ENCODE results near the gene EML6. TPM values are rescaled to one million over a fixed set of nuclear protein-coding genes. Genes with fewer than 3 reads are reported as not detected.

Gene EML6
- 0.37 and 0.44 TPM in 2 replicates for total RNA-seq

GRCh38 chr2:54723131-54723995, at the start of gene EML6:
EML6 (plus strand) TSS chr2:54723662; CDS start chr2:54725062, 1,400 bp downstream.
- peak within 1 kb of the TSS; percentile 49 for H3K27ac Mint-ChIP-seq
- peak; percentile 99 for DNase-seq (ENCODE audit: low spot score)
- H3K27me3 Mint-ChIP-seq (ENCODE audit: insufficient read depth), result peaks cover 71% of the 10 kb centered on the region
- intact Hi-C loops (cut with micrococcal nuclease), result loop anchor here (1.0 to 10.0 kb wide), 21 partner anchors 19 to 969 kb away; partner anchors contain the start of genes ACYP2, ASB3, CCDC88A and CFAP36
- H3K9me3 Mint-ChIP-seq, result no peaks in the 10 kb centered on the region
- H3K4me3 Mint-ChIP-seq, result peak within 1 kb of the TSS; percentile 87
- H3K36me3 Mint-ChIP-seq (ENCODE audit: low read depth), result peaks cover 1% of the 10 kb centered on the region
- H3K4me1 Mint-ChIP-seq (ENCODE audit: low read depth), result peaks cover 14% of the 10 kb centered on the region

DNA sequence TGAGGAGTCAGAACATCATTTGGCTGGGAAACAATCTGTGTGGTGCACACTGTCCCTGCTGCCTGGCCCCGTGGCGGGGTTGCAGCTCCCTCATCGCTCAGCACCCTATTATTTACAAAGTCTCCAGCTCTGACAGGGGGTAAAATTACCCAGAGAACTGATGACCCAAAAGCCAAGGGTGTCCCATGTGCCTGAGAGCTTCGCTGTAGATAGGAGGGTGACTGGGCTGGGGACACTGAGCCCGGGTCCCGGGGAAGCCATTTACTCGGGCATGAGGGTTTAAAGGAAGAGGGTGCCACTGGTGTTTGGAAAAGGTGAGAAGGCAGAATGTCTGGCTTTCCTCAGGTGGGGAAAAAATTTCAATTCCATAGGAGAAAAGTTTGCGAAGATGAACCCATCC, 48.2 kb upstream of the EML6 start:
- H3K27ac Mint-ChIP-seq, result no peak overlapping the region
- no peak overlapping the region for H3K4me3 Mint-ChIP-seq
- H3K4me1 Mint-ChIP-seq (ENCODE audit: low read depth), result peaks cover 52% of the 10 kb centered on the region
- H3K27me3 Mint-ChIP-seq (ENCODE audit: insufficient read depth), result peaks cover 31% of the 10 kb centered on the region
- H3K36me3 Mint-ChIP-seq (ENCODE audit: low read depth), result peaks cover 10% of the 10 kb centered on the region
- DNase-seq (ENCODE audit: low spot score), result no peak
- H3K9me3 Mint-ChIP-seq, result no peaks in the 10 kb centered on the region
- intact Hi-C loops (cut with micrococcal nuclease), result no loop called here

DNA sequence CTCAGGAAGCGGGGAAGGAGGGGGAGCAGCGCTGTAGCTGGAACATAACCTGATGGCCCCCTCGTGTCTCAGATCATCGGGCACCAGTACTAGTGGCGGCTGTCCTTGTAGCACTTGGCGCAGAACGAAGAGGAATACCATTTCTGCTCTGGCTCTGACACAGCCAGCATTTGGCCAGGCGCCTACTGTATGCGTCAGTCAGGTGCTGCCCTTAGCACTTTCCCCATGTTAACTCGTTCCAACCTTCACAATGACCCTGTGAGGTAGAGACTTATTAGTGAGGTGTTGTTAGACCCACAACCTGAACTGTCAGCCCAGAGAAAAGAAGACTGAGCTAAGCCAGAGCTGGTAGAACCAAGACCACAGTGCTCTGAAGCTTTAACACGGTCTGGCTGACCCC, 47.7 kb upstream of the EML6 start:
- Mint-ChIP-seq H3K27me3 (ENCODE audit: insufficient read depth) (peaks cover 31% of the 10 kb centered on the region), H3K4me1 (ENCODE audit: low read depth) (peaks cover 53% of the 10 kb centered on the region), H3K4me3 (no peak overlapping the region), H3K9me3 (no peaks in the 10 kb centered on the region), H3K36me3 (ENCODE audit: low read depth) (peaks cover 5% of the 10 kb centered on the region), H3K27ac (no peak overlapping the region)
- no peak for DNase-seq (ENCODE audit: low spot score)
- intact Hi-C loops (cut with micrococcal nuclease), result no loop called here

DNA sequence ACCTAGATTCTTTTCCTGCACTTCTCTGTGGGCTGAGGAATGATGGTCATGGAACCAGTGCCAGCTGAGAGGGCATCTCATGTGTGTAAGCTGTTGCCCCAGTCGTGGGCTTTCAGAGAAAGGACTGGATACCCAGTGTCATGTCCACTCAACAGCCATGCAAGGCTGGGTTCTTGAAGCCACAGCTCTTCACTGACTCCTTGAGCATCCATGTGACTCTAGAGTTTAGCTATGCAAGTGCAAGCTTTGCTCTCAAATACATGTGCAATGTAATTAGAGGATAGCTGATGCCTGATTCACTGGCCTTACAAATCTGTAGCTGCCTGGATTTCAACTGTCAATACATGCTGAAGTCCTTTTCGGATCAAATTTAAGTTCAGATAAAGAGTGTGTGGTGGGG, 46.8 kb upstream of the EML6 start:
- no peak for DNase-seq (ENCODE audit: low spot score)
- no peak overlapping the region for H3K27ac Mint-ChIP-seq
- H3K4me3 Mint-ChIP-seq, result no peak overlapping the region
- H3K4me1 Mint-ChIP-seq (ENCODE audit: low read depth), result peaks cover 62% of the 10 kb centered on the region
- intact Hi-C loops (cut with micrococcal nuclease), result no loop called here
- H3K9me3 Mint-ChIP-seq, result no peaks in the 10 kb centered on the region
- H3K27me3 Mint-ChIP-seq (ENCODE audit: insufficient read depth), result peaks cover 31% of the 10 kb centered on the region
- no peaks in the 10 kb centered on the region for H3K36me3 Mint-ChIP-seq (ENCODE audit: low read depth)

- no peak for DNase-seq (ENCODE audit: low spot score)
- no peak overlapping the region for H3K4me3 Mint-ChIP-seq
- H3K9me3 Mint-ChIP-seq, result no peaks in the 10 kb centered on the region
- H3K4me1 Mint-ChIP-seq (ENCODE audit: low read depth), result peaks cover 55% of the 10 kb centered on the region
- intact Hi-C loops (cut with micrococcal nuclease), result no loop called here
- peaks cover 31% of the 10 kb centered on the region for H3K27me3 Mint-ChIP-seq (ENCODE audit: insufficient read depth)
- H3K36me3 Mint-ChIP-seq (ENCODE audit: low read depth), result no peaks in the 10 kb centered on the region
- no peak overlapping the region for H3K27ac Mint-ChIP-seq
These were observed 45.8 kb upstream of the EML6 start for GRCh38 chr2:54677476-54678265.

DNA sequence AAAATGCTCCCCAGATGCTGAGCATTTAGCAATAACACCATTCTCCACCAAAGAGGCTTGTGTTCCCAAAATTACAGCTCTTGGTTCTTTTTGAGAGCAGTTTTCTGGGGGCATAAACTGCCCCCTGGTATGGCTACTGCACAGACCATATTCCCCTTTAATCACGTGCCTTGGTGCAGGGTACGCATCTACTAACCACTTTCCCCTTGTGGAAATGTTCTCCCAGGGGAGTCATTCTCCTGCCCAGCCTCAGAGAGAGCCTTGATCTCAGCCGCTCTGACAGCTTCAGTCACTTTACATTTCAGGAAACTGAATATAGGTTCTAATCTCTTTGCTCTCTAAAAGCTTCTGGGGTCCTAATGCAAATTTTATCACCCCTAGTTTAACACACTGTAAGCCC, 44.7 kb upstream of the EML6 start:
- Mint-ChIP-seq H3K4me1 (ENCODE audit: low read depth) (peaks cover 55% of the 10 kb centered on the region), H3K9me3 (no peaks in the 10 kb centered on the region)
- intact Hi-C loops (cut with micrococcal nuclease), result no loop called here

GRCh38 chr2:54680397-54681041, 42.9 kb upstream of the EML6 start:
- Mint-ChIP-seq H3K27me3 (ENCODE audit: insufficient read depth) (peaks cover 33% of the 10 kb centered on the region), H3K36me3 (ENCODE audit: low read depth) (no peaks in the 10 kb centered on the region), H3K4me1 (ENCODE audit: low read depth) (peaks cover 59% of the 10 kb centered on the region), H3K27ac (peak overlapping the region; percentile 65), H3K4me3 (peak overlapping the region; percentile 78), H3K9me3 (no peaks in the 10 kb centered on the region)
- intact Hi-C loops (cut with micrococcal nuclease), result loop anchor here (1.0 to 5.0 kb wide), 10 partner anchors 7 to 632 kb away; partner anchors contain the start of gene EML6
- peak; percentile 39 for DNase-seq (ENCODE audit: low spot score)

More for the DNA sequence above, 44.7 kb upstream of the EML6 start:
- DNase-seq (ENCODE audit: low spot score), result no peak
- Mint-ChIP-seq H3K4me3 (no peak overlapping the region), H3K36me3 (ENCODE audit: low read depth) (no peaks in the 10 kb centered on the region), H3K27me3 (ENCODE audit: insufficient read depth) (peaks cover 35% of the 10 kb centered on the region), H3K27ac (no peak overlapping the region)

GRCh38 chr2:54681416-54681815, 42.0 kb upstream of the EML6 start:
- peak overlapping the region; percentile 8 for H3K4me3 Mint-ChIP-seq
- intact Hi-C loops (cut with micrococcal nuclease), result loop anchor here (1.0 to 5.0 kb wide), 3 partner anchors 8 to 631 kb away; no protein-coding TSS in a partner anchor
- DNase-seq (ENCODE audit: low spot score), result no peak
- no peaks in the 10 kb centered on the region for H3K36me3 Mint-ChIP-seq (ENCODE audit: low read depth)
- H3K9me3 Mint-ChIP-seq, result no peaks in the 10 kb centered on the region
- H3K4me1 Mint-ChIP-seq (ENCODE audit: low read depth), result peaks cover 57% of the 10 kb centered on the region
- peak overlapping the region; percentile 36 for H3K27ac Mint-ChIP-seq
- peaks cover 33% of the 10 kb centered on the region for H3K27me3 Mint-ChIP-seq (ENCODE audit: insufficient read depth)

GRCh38 chr2:54683596-54683995, 39.9 kb upstream of the EML6 start:
- no peaks in the 10 kb centered on the region for H3K36me3 Mint-ChIP-seq (ENCODE audit: low read depth)
- H3K27ac Mint-ChIP-seq, result no peak overlapping the region
- intact Hi-C loops (cut with micrococcal nuclease), result loop anchor here (5.0 kb wide), 1 partner anchor 629 kb away; no protein-coding TSS in a partner anchor
- DNase-seq (ENCODE audit: low spot score), result no peak
- H3K4me3 Mint-ChIP-seq, result no peak overlapping the region
- H3K9me3 Mint-ChIP-seq, result no peaks in the 10 kb centered on the region
- peaks cover 60% of the 10 kb centered on the region for H3K4me1 Mint-ChIP-seq (ENCODE audit: low read depth)
- H3K27me3 Mint-ChIP-seq (ENCODE audit: insufficient read depth), result peaks cover 26% of the 10 kb centered on the region

GRCh38 chr2:54685263-54685775, 38.1 kb upstream of the EML6 start:
- peaks cover 57% of the 10 kb centered on the region for H3K4me1 Mint-ChIP-seq (ENCODE audit: low read depth)
- no peak overlapping the region for H3K27ac Mint-ChIP-seq
- no peaks in the 10 kb centered on the region for H3K9me3 Mint-ChIP-seq
- H3K36me3 Mint-ChIP-seq (ENCODE audit: low read depth), result no peaks in the 10 kb centered on the region
- H3K27me3 Mint-ChIP-seq (ENCODE audit: insufficient read depth), result peaks cover 34% of the 10 kb centered on the region
- DNase-seq (ENCODE audit: low spot score), result no peak
- no peak overlapping the region for H3K4me3 Mint-ChIP-seq
- intact Hi-C loops (cut with micrococcal nuclease), result no loop called here

DNA sequence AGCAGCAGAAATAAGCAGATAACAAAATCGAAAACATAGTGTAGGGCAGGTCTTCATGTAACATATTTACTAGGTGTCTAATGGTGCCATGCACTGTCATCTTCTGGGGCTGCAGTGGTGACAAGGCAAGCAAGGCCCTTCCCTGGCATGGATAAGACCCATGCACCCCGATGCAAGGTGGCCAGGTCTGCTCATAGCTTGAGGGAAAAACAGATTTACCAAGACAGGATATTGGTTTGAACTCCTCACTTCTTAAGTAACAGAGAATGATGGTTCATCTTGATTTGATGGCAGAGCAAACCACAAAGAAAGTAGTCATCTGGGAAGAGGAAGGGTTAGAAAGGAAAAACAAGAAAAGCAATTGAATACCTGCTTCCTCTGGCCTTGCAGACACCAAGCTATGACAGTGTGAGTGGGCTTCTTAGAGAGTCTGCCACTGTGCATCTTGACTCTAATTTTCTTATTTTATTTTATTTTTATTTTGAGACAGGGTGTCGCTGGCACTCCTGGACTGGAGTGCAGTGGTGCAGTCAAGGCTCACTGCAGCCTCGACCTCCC, 35.8 kb upstream of the EML6 start:
- DNase-seq (ENCODE audit: low spot score), result no peak
- Mint-ChIP-seq H3K4me3 (peak overlapping the region; percentile 20), H3K36me3 (ENCODE audit: low read depth) (peaks cover 2% of the 10 kb centered on the region), H3K4me1 (ENCODE audit: low read depth) (peaks cover 40% of the 10 kb centered on the region), H3K9me3 (no peaks in the 10 kb centered on the region), H3K27ac (no peak overlapping the region), H3K27me3 (ENCODE audit: insufficient read depth) (peaks cover 37% of the 10 kb centered on the region)
- intact Hi-C loops (cut with micrococcal nuclease), result loop anchor here (1.0 kb wide), 1 partner anchor 7 kb away; no protein-coding TSS in a partner anchor
